ENCODE data around the gene EGF.
"Not testable (repeated sequence)": the region's sequence is repeated elsewhere in the genome, so short reads cannot be mapped to it uniquely, and the experiment has no call there.

Gene EGF

GRCh38 chr4:110034026-110034393, 121.3 kb downstream of the EGF start:
- DNase-seq (ENCODE audit: low spot score) = no peak

- not testable (repeated sequence) for DNase-seq (ENCODE audit: low spot score)
These were observed 126.5 kb downstream of the EGF start for GRCh38 chr4:110039164-110039563.

- no peak for DNase-seq (ENCODE audit: low spot score)
These were observed 129.1 kb downstream of the EGF start for GRCh38 chr4:110041735-110042134.

GRCh38 chr4:110042545-110043517, 130.1 kb downstream of the EGF start:
- no peak for DNase-seq (ENCODE audit: low spot score)

GRCh38 chr4:110046588-110047049, 133.9 kb downstream of the EGF start:
- no peak for DNase-seq (ENCODE audit: low spot score)

- DNase-seq (ENCODE audit: low spot score) = peak; percentile 47
These were observed 137.6 kb downstream of the EGF start for GRCh38 chr4:110049951-110050925.

- peak; percentile 21 for DNase-seq (ENCODE audit: low spot score)
These were observed 142.6 kb downstream of the EGF start for GRCh38 chr4:110055158-110055768.

GRCh38 chr4:110058677-110059076, 146.0 kb downstream of the EGF start:
- DNase-seq (ENCODE audit: low spot score) = no peak

- DNase-seq (ENCODE audit: low spot score) = no peak
These were observed 147.0 kb downstream of the EGF start for GRCh38 chr4:110059556-110060191.

- DNase-seq (ENCODE audit: low spot score) = no peak
These were observed 148.4 kb downstream of the EGF start for GRCh38 chr4:110061076-110061475.
